GM12891 (cell line): ENCODE results near the gene TXNDC16.

Experiments used
- POLR2A ChIP-seq: IDR thresholded peaks from 2 replicates; pipeline ENCODE4 v1.6.1; 2011; ENCODE audit warnings: low read depth, low read length, control low read depth
- POLR2AphosphoS5 ChIP-seq: IDR thresholded peaks from 2 replicates; pipeline ENCODE4 v1.6.1; 2011; ENCODE audit warnings: low read depth, low read length, control low read depth
- TAF1 ChIP-seq: IDR thresholded peaks from 2 replicates; pipeline ENCODE4 v1.6.1; 2011; ENCODE audit warnings: low read depth, low read length, control low read depth

DNA sequence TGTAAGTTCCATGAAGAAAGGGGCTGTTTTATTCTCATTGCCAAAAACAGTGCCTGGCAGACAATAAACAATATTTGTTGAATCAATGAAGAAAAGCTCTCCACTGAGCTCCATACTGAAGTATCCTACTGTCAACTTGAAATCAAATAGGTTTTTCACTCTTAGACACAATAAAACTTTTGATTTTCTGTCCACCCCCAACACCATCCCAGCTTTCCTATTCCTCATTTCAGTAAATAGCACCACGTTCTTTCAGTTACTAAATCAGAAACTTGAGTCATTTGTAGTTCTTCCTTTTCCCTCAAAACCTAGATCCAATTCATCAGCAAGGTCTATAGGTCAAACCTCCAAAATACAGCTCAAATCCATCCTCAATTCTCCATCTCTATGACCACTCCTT, 124.8 kb downstream of the TXNDC16 start:
- TF ChIP-seq POLR2A (no peak), POLR2AphosphoS5 (no peak), TAF1 (no peak)
